Measurements from ENCODE around the gene SORCS2.

- TF ChIP-seq MNT (IDR thresholded peaks at IDR 0.05), result no peak
- no peak for TF ChIP-seq EP300 (IDR thresholded peaks at IDR 0.05; ENCODE audit: low read depth in 2 of 2, low read length in 2 of 2)
- TF ChIP-seq EP300 (CRISPR knock-in tag; IDR thresholded peaks at IDR 0.05; ENCODE audit: borderline replicate concordance), result no peak
- no peak for TF ChIP-seq CTCF (CRISPR knock-in tag; IDR thresholded peaks at IDR 0.05)
- no peak for TF ChIP-seq EZH2 (conservative IDR thresholded peaks at IDR 0.05; ENCODE audit: low read depth, low read length)
- no peak for TF ChIP-seq NFRKB (IDR thresholded peaks at IDR 0.05)
- TF ChIP-seq ZBTB40 (IDR thresholded peaks at IDR 0.05), result no peak
- no peak for TF ChIP-seq ZBTB40 (CRISPR knock-in tag; IDR thresholded peaks at IDR 0.05)
- TF ChIP-seq ZBTB8A (CRISPR knock-in tag; IDR thresholded peaks at IDR 0.05; ENCODE audit: borderline replicate concordance, low read depth), result no peak
- TF ChIP-seq NR2C2 (CRISPR knock-in tag; IDR thresholded peaks at IDR 0.05; ENCODE audit: borderline replicate concordance), result no peak
These were observed 31.9 kb upstream of the SORCS2 start for GRCh38 chr4:7160439-7160838.
